GM10266 (cell line): ENCODE results near the gene RPL27A.
"Not testable (repeated sequence)": the region's sequence is repeated elsewhere in the genome, so short reads cannot be mapped to it uniquely, and the experiment has no call there.

ENCODE experiments used
- DNase-seq: peaks from one replicate; pipeline ENCODE4 v3.0.0; 2012; ENCODE audit errors: extremely low spot score
- TF ChIP-seq, protein P1 (sequence below): IDR thresholded peaks from 2 replicates; pipeline ENCODE4 v1.5.1; 2012; ENCODE audit warnings: mild to moderate bottlenecking, low read depth; ENCODE audit not compliant: control insufficient read depth, insufficient read depth; ENCODE audit errors: missing control alignments

Gene RPL27A

DNA sequence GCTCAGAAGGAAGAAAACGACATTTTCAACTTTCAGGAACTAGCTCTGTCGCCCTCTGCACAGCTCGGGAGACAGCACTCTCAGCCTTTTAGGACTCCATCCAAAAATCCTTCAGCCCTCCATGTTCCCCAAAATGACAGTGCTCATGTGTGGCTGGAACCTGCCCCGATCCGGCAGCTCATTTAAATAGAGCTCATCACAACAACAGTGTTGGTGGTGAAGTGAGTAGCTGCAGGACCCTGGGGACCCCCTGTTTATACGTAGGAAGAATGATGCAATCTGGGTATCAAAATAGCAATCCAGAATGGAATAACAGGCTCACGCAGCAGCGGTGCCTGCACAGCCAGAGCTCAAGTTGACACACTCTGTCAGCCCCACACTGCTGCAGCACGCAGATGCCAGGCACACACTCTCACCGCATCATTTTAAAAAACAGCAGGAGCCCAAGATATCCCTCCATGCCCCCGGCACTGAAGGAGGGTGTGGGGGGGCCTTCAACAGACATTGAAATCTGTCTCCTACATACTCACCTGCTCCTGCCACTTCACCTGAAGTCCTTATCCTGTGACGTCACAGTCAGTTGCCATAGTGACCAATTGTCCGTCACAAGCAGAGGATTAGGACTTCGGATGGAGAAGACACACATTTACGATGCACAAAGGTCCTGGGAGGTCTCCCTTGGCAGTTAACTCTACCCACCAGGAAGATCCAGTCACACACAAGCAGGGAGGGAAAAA is 24.1 kb upstream of the RPL27A start:
- no peak for DNase-seq
- TF ChIP-seq, protein P1, sequence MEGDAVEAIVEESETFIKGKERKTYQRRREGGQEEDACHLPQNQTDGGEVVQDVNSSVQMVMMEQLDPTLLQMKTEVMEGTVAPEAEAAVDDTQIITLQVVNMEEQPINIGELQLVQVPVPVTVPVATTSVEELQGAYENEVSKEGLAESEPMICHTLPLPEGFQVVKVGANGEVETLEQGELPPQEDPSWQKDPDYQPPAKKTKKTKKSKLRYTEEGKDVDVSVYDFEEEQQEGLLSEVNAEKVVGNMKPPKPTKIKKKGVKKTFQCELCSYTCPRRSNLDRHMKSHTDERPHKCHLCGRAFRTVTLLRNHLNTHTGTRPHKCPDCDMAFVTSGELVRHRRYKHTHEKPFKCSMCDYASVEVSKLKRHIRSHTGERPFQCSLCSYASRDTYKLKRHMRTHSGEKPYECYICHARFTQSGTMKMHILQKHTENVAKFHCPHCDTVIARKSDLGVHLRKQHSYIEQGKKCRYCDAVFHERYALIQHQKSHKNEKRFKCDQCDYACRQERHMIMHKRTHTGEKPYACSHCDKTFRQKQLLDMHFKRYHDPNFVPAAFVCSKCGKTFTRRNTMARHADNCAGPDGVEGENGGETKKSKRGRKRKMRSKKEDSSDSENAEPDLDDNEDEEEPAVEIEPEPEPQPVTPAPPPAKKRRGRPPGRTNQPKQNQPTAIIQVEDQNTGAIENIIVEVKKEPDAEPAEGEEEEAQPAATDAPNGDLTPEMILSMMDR: no peak

DNA sequence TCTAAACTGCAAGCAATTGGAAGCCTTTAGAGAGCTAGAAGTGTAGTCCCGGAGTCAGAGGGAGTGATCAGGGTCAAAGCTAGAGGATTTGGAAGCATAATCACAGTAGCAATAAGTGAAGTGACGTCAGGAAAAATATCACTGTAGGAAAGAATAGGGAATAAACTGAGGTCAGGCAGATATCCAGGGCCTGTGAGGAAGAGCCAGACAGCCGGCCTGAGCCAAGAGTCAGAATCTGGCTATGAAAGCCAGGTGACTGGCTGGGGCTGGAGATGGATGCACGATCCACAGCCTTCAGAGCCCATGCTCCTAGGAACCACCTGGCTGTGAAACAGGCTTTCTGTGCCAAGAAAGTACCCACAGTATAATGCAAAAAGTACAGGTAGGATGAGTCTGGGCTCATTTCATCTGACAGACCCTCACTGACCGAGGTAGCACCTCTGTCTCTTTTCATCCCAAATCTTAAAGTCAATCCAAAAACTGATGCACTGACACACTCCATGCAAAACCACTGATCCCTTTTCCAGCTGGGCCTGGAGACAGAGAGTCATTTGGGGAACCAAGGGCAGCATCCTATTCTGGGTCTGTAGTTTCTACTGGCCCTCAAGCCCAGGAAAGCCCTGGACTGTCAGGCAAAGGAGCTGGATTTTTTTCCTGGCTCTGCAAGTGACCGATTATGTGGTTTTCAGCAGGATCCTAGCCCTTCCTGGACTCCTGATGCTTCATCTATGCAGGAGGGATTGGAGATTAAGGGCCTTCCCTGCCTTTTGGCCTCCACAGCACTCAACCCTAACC is 21.4 kb upstream of the RPL27A start:
- no peak for DNase-seq
- TF ChIP-seq, protein P1: no peak

DNA sequence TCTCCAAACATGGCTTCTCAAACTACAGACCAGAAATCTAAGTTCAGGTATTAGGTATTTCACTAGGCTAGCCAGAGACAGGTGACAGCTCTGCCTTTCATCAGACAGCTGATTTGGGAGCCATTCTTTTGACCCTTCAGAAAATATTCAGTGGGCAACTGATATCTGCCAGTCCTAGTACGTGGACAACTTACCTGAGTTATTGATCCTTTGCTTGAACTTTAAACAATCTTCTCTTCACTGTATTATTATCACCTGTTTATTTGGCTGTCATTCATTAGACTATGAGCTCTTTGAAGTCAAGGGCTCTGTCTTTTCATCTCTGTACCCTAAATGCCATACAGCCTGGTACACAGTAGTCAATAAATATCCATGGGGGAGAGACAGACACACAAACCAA is 17.4 kb upstream of the RPL27A start:
- TF ChIP-seq, protein P1: no peak
- no peak for DNase-seq

DNA sequence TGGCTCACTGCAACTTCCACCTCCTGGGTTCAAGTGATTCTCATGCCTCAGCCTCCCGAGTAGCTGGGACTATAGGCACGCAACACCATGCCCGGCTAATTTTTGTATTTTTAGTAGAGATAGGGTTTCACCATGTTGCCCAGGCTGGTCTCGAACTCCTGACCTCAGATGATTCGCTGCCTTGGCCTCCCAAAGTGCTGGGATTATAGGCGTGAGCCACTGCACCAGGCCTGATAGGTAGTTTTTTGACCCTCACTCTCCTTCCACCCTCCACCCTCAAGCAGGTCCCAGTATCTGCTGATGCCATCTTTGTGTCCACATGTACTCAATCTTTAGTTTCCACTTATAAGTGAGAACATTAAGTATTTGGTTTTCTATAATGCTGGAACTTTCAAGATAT is 12.5 kb upstream of the RPL27A start:
- not testable (repeated sequence) for DNase-seq

DNA sequence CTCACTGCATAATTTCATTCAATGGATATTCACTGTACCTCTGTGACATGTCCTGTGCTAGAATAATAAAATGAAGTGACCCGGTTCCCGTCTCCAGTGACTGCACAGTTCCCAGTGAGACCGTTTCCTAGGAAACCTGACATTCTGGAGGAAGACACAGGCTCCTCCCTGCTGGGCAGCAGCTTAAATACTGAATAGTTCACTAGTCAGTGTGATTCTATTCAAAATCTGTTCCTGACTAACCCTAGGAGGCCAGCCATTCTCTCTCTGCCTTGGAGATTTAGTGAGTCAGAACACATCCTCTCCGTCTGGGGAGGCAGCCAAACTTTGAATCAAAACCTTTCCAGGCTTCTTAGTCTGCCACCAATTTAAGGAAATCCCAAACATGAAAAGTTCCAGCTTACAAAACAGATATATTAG is 11.4 kb upstream of the RPL27A start:
- DNase-seq: no peak
- TF ChIP-seq, protein P1: no peak

DNA sequence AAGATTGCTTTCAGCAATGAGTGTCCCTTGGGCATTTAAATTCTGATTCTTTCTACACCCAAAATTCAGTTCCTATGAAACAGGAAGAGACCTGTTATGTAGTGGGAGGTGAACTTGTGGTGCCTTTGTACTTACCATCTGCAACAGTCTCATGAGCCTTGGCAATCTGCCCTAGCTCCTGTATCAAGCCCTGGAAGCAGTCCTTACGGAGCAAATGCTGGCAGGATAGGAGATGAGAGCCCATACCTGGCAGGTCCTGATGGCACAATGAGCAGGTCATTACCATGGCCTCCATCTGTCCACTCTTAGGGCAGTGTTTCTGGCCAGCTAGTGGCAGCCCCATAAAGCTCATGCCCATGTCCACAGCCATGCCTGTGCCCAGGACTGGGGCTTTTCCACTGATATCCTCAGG is 10.9 kb upstream of the RPL27A start:
- TF ChIP-seq, protein P1: no peak
- no peak for DNase-seq

DNA sequence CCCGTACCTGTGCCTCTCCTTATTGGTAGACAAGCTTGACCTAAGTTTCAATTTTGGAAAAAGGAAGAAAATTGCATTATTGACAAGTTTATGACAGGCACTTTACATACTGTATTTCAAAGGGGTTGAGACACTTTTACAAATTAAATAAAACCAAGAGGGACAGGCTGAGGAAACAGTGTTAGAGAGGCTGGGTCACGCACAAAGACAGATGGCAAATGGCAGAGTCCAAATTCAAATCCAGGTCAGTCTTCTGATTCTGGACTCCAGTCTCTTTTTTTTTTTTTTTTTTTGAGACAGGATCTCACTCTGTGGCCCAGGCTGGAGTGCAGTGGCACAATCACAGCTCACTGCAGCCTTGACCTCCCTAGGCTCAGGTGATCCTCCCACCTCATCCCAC is 10.2 kb upstream of the RPL27A start:
- DNase-seq: no peak
- TF ChIP-seq, protein P1: no peak

DNA sequence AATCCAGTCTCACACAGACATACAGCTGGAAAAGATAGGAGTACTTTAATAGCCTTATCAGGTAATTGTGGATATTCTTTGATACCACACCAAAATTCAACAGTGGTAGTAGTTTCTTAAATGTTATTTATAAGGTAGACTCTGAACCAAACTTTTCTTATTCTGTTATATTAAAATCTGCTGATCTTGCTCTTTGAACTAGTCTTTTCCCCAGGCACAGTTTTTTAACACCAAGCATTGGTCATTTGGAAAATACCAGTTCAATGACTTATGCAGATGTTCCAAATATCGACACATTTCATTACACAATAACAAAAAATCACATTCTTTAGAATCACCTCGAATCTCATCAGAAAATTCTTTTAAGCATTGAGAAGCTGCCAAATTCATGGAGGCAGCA is 7.7 kb upstream of the RPL27A start:
- DNase-seq: no peak
- TF ChIP-seq, protein P1: no peak
